ENCODE data around the gene RFTN1.

DNA sequence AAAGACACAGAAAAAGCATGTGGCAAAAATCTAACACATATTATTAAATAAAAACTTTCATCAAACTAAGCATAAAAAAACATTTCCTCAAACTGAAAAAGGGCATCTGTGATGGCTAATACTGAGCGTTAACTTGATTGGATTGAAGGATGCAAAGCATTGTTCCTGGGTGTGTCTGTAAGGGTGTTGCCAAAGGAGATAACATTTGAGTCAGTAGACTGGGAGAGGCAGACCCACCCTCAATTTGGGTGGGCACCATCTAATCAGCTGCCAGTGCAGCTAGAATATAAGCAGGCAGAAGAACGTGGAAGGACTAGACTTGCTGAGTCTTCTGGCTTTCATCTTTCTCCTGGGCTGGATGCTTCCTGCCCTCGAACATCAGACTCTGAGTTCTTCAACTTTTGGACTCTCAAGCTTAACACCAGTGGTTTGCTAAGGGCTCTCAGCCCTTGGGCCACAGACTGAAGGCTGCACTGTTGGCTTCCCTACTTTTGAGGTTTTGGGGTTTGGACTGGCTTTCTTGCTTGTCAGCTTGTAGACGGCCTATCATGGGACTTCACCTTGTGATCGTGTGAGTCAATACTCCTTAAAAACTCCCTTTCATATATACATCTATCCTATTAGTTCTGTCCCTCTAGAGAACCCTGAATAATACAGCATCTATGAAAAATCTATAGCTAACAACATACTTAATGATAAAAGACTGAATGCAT lies 46.3 kb upstream of the RFTN1 start:
- TF ChIP-seq, protein P1, sequence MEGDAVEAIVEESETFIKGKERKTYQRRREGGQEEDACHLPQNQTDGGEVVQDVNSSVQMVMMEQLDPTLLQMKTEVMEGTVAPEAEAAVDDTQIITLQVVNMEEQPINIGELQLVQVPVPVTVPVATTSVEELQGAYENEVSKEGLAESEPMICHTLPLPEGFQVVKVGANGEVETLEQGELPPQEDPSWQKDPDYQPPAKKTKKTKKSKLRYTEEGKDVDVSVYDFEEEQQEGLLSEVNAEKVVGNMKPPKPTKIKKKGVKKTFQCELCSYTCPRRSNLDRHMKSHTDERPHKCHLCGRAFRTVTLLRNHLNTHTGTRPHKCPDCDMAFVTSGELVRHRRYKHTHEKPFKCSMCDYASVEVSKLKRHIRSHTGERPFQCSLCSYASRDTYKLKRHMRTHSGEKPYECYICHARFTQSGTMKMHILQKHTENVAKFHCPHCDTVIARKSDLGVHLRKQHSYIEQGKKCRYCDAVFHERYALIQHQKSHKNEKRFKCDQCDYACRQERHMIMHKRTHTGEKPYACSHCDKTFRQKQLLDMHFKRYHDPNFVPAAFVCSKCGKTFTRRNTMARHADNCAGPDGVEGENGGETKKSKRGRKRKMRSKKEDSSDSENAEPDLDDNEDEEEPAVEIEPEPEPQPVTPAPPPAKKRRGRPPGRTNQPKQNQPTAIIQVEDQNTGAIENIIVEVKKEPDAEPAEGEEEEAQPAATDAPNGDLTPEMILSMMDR (IDR thresholded peaks at IDR 0.05), result no peak
- TF ChIP-seq POLR2A (IDR thresholded peaks at IDR 0.05), result no peak

All from uterus (tissue), 2 donors.